GM21367 (cell line): ENCODE measurements around the gene PIAS1.
"Not testable (repeated sequence)": the region's sequence is repeated elsewhere in the genome, so short reads cannot be mapped to it uniquely, and the experiment has no call there.

Experiments
- ATAC-seq: cut with Tn5 transposase; IDR thresholded peaks from one replicate; pipeline ENCODE4 v1.9.1; 2021; ENCODE audit not compliant: unreplicated experiment

PIAS1 gene

DNA sequence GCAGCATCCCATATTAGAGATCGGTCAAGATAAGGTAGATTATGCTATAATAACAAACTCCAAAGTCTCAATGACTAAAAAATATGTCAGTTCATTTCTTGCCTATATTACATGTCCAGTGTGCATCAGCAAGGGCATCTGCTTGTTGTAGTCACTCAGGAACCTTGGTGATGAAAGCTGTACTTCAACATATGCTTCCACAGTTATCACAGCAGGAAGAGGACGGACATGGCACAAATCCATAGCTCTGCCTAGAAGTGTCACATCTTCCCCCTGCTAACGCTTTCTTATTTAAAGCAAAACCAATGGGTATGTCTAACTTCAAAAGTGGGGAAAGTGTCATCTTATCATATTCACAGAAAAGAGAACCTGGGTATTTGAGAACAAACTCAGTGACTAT lies 20.0 kb upstream of the PIAS1 start:
- ATAC-seq = no peak

DNA sequence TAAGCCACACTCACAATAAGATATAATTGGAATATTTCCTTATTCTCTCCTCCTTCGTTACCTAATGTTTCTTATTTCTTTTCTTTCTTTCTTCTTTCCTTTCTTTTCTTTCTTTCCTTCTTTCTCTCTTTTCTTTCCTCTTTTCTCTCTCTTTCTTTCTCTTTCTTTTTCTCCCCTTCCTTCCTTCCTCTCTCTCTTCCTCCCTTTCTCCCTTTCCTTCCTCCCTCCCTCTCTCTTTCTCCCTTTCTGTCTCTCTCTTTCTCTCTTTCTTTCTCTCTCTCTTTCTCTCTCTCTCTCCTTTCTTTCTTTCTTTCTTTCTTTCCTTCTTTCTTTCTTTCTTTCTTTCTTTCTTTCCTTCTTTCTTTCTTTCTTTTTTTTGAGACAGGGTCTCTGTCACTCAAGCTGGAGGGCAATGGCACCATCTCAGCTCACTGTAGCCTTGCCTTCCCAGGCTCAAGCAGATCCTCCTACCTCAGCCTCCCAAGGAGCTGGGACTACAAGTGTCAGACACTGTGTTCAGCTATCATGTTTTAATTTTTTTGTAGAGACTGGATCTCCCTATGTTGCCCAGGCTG lies 19.3 kb upstream of the PIAS1 start:
- no peak for ATAC-seq

DNA sequence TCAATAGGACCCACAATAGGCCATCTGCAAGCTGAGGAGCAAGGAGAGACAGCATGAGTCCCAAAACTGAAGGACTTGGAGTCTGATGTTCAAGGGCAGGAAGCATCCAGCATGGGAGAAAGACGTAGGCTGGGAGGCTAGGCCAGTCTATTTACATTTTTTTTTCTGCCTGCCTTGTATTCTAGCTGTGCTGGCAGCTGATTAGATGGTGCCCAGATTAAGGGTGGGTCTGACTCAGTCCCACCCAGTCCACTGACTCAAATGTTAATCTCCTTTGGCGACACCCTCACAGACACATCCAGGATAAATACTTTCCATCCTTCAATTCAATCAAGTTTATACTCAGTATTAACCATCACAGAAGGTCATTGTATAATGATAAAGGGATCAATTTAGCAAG lies 15.9 kb upstream of the PIAS1 start:
- ATAC-seq = no peak

DNA sequence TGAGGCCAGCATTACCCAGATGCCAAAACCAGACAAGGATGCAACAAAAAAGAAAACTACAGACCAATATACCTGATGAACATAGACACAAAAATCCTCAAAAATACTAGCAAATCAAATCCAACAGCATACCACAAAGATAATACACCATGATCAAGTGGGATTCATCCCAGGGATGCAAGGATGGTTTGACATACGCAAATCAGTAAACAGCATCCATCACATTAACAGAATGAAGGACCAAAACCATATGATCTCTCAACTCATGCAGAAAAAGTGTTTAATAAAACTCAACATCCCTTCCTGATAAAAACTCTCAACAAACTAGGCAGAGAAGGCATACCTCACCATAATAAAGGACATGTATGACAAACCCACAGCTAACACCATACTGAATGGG lies 14.0 kb upstream of the PIAS1 start:
- ATAC-seq = no peak

DNA sequence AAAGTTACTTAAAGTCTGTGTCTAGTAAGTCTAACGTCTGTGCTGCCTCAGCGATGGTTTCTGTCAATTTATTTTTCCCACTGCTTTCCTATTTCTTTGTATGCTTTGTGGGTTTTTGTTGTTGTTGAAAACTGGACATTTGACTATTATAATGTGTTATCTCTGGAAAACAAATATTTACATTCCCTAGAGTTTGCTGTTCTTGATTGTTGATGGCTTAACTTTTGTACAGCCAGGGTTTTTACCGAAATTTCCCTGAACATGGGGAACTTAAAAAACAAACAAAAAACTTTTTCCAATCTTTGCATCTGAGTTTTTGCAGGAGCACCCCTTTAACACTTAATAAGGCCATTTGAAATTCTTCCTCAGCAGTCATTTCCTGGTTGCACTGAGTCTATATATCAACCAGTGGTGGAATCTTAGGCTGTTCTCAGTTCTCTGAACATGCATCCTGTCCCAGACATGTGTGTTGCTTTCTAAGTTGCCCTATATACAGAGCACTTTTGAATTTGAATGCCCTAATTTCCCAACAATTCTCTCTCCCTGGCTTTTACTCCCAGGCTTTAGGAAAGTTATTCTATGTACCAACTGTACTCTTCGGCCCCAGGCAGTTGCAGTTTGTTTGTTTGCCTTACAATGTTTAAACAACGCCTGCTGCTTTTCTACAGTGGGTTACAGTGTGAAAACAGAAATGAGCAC lies 11.8 kb upstream of the PIAS1 start:
- ATAC-seq = no peak

DNA sequence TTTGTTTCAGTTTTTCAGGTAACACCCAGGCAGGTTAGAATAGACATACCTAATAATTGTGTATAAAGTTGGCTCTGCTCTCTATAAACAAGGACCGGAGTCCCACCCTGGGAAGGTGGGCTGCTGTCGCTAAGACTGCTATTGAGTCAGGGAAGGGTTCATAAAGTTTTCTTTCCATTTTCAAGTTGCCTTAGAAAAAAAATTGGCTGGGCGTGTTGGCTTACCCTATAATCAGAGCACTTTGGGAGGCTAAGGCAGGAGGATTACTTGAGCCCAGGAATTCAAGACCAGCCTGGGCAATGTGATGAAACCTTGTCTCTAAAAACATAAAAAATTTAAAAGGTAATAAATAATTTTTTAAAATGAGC lies 11.3 kb upstream of the PIAS1 start:
- ATAC-seq = no peak

DNA sequence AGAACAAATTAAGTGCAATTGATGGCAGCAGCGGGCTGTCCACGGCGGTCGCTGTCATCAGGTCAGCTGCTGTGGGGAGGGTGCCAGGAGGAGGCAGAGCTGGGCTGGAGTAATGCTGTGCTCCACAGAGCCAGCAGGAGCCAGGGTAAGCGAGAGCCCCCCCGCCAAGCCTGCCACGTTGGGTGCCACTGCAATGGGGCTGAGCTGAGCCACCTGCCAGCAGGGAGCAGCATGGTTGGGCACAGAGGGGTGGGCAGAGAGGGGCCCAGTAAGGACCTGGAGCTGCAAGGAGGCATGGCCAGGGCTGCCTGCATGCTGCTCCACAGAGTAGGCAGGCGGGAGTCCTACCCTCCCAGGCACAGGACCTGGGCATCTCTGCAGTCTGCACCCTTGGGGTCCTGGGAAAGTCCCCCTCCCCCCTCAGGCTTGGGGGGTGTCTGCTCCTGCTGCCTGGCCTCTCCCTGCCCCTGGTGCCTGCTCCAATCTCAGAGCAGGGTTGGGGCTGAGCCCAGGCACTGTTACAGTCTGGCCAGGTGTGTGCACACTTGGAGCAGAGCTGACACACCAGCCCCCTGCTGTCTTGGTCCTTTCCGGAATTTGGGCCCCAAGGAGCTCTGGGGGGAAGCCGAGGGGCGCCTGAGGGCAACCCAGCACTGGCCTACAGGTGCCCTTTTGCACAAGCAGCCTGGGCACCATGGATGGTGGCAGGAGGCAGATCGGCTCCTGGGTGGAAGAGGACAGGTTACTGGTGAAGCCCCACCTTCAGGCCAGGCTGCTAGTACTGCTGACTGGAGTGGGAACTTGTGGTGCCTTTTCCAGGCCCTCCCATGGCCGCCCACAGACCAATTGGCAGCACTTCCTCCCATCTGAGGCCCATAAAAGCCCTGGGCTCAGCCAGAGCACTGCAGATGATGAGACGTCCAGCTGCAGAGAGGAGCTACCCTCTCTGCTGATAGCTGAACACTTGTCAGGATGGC lies 8.5 kb upstream of the PIAS1 start:
- no peak for ATAC-seq

DNA sequence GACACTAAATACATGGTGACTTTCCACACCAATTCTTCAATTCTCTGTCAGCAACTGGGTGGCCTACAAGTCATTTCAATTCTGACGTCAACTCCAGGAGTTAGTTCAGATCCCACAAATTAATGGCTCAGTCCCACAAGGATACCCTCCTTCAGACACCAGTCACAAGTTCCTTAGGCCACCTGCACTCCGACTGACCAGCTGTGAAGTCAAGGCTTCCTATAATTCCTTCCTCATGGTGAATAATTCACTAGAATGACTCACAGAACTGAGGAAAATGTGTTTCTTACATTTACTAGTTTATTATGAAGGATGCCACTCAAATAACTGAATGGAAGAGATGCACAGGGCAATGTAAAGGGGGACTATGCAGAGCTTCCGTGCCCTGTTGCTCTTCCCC lies 6.3 kb upstream of the PIAS1 start:
- no peak for ATAC-seq

DNA sequence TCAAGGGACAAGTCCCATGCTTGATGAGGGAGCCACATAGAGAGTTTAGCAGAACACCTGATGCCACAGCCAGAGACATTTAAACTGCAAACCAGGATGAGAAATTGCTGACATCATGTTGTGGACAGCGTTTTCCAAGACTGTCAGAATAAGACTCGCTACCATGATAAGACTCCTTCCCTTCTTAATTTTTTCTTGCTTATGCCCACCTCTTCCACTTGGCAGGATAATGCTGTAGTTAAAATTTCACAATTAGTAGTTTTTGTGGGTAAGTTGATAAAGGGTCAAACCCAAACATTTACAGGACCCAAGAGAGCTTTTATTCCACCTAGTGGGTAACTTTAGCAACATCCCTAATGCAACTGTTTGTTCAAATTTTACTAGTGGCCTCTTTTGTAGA lies 3.0 kb upstream of the PIAS1 start:
- ATAC-seq = no peak

DNA sequence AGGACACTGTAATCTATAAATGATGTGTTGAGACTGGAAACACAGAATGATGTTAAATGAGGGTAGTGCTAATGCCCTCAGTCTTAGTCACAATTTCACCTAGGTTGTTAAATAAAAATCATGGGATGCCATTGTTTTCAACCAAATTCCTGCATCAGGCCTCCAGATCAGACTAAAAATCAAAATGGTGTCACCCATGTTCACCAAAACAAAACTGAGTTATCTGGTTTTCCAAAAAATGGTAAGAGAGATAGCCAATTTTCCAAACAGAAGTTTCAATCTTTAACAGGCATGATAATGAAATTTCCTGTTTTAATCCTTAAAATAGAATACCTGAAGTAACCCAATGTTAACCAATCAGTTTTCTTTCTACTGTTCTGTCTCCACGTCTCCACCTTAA lies 2.2 kb upstream of the PIAS1 start:
- no peak for ATAC-seq

DNA sequence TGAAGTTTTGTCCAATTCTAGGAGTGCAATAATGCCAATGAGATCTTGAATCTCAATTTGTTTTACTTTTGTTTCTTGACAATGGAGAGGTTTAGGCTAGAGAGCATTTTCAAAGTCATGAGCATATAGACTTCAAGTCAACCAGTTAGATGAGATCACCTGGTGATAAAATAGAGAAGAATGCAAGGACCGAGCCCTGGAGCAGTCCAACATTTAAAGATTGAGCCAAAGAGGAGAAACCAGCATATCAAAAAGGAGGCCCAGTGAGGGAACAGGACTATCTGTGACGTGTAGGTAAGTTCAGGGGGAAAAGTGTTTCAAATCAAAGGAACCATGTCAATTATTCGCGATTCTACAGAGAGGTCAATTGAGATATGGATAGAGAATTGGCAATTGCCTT lies 1.7 kb upstream of the PIAS1 start:
- ATAC-seq = no peak

DNA sequence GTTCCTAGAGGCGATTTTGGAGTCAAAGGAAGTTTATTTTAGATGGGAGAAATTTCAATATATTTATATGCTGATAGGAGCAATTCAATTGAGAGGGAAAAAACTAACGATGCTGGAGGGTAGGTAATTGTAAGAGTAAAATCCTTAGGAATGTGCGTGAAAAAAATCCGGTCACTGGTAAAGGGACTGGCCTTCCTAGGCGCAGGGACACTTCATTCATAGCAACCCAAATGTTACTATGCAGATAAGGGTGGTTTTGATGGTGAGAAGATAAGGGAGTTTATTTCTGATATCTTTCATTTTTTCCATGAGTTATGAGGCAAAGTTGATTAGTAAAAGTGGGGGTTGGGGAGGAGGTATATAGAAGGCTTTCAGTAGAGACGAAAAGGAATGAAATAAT lies 1.1 kb upstream of the PIAS1 start:
- ATAC-seq = no peak

DNA sequence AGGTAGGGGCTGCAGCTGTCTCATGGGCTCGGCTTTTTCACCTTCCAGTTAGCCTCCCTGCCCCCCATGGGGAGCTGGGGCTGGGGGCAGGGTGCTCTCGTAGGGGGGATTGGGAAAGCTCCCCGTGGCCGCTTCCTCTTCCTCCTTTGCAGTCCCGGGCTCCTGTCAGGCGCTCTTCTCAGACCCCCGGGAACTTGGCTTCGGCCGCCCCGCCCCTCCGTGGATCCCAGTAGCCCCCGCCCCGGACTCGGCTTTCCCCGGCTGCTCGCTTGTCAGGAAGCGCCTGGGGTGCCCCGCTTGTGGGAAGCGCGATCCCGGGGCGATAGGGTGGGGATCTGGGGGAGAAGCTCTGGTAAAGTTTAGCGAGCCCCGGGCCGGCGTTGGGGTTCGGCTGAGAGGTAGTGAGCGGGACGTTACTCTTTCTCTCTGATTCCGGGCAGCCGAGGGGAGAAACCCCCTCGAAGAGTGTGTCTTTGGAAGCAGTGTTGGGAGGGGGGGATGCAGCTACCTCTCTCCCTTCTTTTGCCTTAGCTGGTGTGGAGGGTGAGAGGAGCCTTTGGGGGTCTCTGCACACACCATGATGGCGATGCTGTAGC lies 611 bp downstream of the PIAS1 start:
- ATAC-seq = peak; percentile 9

DNA sequence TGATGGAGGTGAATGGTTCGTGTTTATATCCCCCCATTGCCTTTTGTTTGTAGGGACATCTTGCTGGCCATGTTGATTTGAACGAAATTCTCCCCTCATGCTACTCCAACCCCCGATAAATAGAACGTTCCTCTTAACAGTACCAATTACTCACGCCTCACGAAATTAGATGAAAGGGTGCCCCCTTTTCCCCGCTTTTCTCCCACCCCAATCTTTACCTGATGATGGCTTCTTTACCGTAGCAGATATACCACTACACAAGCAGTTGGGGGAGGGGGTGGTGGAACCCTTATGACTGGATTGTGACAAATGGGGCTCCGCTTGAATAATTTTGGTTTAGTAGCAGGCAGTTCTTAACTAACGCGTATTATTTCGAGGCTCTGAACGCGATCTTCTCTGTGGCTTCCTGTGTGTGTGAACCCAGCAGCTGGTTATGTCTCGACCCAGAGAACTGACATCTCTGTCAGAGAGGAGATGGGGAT lies 1.1 kb downstream of the PIAS1 start:
- peak; percentile 36 for ATAC-seq

DNA sequence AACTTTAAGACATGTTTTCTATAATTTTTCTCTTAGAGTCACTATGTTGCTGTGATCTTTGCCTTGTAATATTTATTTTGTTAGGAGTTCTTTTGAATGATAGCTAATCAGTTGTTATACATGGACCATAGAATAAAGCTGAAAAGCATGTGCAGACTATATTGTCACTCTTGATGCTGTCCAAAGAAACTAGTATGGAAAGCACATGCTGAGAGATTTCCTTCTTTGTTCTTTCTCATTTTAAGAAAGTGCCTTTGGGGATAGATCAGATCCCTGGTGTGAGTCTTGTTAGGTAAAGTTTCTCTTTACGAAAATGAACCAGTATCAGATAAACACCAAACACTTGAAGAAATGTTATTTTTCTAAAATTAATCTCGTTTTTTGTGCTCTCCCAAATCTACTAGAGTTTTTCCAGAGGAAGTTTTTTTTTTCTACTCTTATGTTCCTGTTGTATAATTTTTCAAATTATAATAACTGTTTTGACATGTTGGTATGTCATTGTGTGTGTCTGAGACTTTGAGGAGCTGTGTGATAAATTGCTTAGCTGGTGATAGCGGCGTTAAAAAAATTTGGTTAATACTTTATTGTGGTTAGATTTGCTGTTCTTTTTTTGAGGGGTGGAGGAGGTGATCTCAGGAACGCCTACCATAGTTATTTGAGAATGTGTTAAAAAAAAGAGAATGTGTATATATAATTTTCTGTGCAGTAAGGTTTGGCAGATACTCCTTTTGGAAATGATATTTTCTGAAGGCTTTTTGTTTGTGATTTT lies 2.2 kb downstream of the PIAS1 start:
- ATAC-seq = no peak

DNA sequence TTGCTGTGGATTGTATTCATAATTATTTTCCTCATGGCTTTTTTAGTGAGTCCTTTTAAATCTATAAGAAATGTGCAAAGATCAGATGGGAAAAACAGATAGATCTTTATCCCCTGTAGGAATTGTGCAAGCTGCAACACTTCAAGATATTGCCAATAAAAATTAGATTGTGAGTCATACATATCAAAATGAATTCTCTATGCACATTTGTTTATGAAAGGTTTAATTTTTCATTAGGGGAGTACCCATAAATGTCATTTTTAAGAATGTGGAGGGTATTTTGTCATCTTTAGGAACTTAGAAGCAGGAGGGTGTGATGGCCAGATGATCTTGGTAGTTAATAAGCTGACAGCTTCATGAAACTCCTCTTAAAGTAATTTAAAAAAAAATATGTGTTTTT lies 2.9 kb downstream of the PIAS1 start:
- no peak for ATAC-seq

DNA sequence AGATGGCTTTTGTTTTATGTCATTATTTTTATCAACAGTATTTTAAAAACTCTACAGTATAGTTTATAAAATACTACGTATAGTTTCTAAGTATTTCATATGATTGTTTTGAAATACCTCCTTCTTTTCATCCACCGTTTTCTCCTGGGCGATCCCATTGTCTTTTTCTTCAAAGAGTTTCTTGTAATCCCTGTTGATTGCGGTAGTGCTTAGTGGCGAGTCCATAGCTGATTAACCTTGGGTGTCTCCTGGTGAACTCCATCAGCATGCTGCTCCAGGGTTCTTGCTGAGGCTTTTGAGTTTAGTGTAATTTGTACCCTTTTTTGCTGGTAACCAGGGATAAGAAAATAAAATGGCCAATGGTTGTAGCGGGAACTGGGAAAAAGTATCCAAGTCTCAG lies 3.6 kb downstream of the PIAS1 start:
- no peak for ATAC-seq

DNA sequence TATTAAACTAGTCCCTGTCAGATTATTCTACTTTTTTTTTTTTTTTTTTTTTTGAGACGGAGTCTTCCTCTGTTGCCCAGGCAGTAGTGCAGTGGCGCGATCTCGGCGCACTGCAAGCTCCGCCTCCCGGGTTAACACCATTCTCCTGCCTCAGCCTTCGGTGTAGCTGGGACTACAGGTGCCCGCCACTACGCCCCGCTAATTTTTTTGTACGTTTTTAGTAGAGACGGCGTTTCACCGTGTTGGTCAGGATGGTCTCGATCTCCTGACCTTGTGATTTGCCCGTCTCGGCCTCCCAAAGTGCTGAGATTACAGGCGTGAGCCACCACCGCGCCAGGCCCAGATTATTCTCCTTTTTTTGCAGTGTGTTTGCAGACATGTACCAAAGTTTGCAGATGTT lies 4.9 kb downstream of the PIAS1 start:
- ATAC-seq = not testable (repeated sequence)

DNA sequence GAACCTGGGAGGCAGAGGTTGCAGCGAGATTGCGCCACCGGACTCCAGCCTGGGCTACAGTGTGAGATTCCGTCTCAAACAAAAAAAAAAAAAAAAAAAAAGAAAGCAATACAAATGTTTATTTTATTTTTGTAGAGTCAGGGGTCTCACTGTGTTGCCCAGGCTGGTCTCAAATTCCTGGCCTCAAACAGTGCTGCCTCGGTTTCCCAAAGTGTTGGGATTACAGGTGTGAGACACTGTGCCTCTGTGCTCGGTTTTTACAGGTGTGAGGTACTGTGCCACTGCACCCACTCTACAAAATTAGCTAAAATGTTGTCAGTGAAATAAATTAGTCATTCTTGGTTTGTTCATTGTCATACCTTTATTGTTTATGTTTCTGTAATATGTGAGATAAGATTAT lies 5.5 kb downstream of the PIAS1 start:
- no peak for ATAC-seq

DNA sequence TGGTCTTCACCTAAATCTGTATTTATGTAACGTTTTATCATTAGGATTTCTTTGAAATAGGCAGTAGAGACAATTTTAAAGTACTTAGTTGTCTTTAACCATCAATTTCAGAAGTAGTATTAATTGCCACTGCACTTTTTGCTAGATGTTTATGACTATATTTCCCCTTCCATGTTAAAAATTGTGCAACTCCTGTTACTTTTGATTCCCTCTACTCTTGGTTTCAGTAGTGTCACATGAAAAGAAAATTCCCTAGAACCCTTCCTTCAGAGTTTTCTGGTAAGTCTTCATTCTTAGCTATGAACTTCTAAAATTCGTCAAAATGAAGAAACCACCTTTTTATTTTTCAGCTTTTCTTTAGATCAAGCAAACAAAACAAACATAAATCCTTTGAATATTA lies 7.1 kb downstream of the PIAS1 start:
- ATAC-seq = no peak

DNA sequence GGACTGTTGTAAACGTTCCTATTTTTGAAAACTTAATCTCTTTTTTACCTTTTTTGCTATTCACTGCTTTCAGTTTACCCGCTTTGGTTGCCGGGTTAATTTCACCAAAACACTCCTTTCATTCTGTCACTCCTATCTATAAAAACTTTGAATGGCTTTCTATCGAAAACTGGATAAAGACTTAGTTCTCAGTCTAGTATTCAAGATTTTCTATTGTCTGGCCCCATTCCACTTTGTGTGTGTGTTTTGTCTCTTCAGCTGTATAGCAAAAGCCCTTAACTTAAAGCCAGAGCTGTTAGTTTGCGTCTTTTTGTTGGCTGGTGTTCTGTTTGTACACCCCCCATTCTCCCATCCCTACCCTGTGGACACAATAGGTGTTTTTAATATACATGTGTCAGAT lies 7.5 kb downstream of the PIAS1 start:
- no peak for ATAC-seq
